ENCODE results near the gene NSUN4. TPM values are rescaled to one million over a fixed set of nuclear protein-coding genes. Genes with fewer than 3 reads are reported as not detected.

NSUN4 gene
- total RNA-seq, 1 donor from 2014 or later = 16.9 TPM

GRCh38 chr1:46298387-46298786 is 42.2 kb upstream of the NSUN4 start:
- DNase-seq (ENCODE audit: low read depth) (no peak), FAIRE-seq (no peak)
- no peaks in the 10 kb centered on the region for H3K27me3 ChIP-seq (ENCODE audit: insufficient read depth, low read length)
- H3K36me3 Mint-ChIP-seq (ENCODE audit: low read depth, unreplicated experiment) = peaks cover 26% of the 10 kb centered on the region
- H4K20me1 ChIP-seq (ENCODE audit: insufficient read depth, low read length) = peaks cover 40% of the 10 kb centered on the region
- no peak overlapping the region for H3K27ac Mint-ChIP-seq (ENCODE audit: unreplicated experiment)
- no peaks in the 10 kb centered on the region for H3K9me3 ChIP-seq (ENCODE audit: insufficient read depth, low read depth, low read length)
- no peak overlapping the region for H3K4me2 ChIP-seq (ENCODE audit: low read length)
- H3K4me1 ChIP-seq (ENCODE audit: insufficient read depth, low read length) = peaks cover 13% of the 10 kb centered on the region
- no peaks in the 10 kb centered on the region for H3K27me3 Mint-ChIP-seq (ENCODE audit: low read depth, unreplicated experiment)
- no peaks in the 10 kb centered on the region for H3K9me3 Mint-ChIP-seq (ENCODE audit: unreplicated experiment)
- TF ChIP-seq CTCF (IDR thresholded peaks at IDR 0.05; ENCODE audit: insufficient read depth, low read depth, low read length) (no peak), EZH2 (IDR thresholded peaks at IDR 0.05; ENCODE audit: insufficient read depth, low read length) (no peak)
- H3K4me1 Mint-ChIP-seq (ENCODE audit: low read depth, unreplicated experiment) = peaks cover 24% of the 10 kb centered on the region
- no peak overlapping the region for H3K4me3 Mint-ChIP-seq (ENCODE audit: unreplicated experiment)
- H3K4me3 ChIP-seq (ENCODE audit: insufficient read depth, low read depth, low read length) = no peak overlapping the region
- H3K36me3 ChIP-seq (ENCODE audit: insufficient read depth, low read length) = peaks cover 31% of the 10 kb centered on the region
- no peak overlapping the region for H3K9ac ChIP-seq (ENCODE audit: low read length)
- peaks cover 68% of the 10 kb centered on the region for H3K79me2 ChIP-seq (ENCODE audit: insufficient read depth, low read length)
- H3K27ac ChIP-seq (ENCODE audit: low read depth, low read length) = no peak overlapping the region
- H2AFZ ChIP-seq (ENCODE audit: low read depth, low read length) = no peak overlapping the region

GRCh38 chr1:46300673-46301405 is 39.8 kb upstream of the NSUN4 start:
- H2AFZ ChIP-seq (ENCODE audit: low read depth, low read length) = no peak overlapping the region

More at GRCh38 chr1:46300673-46301405, 39.8 kb upstream of the NSUN4 start:
- peak overlapping the region; percentile 96 for H3K27ac ChIP-seq (ENCODE audit: low read depth, low read length)
- peaks cover 23% of the 10 kb centered on the region for H3K4me1 ChIP-seq (ENCODE audit: insufficient read depth, low read length)
- H3K36me3 ChIP-seq (ENCODE audit: insufficient read depth, low read length) = peaks cover 20% of the 10 kb centered on the region
- peaks cover 45% of the 10 kb centered on the region for H4K20me1 ChIP-seq (ENCODE audit: insufficient read depth, low read length)
- peak overlapping the region; percentile 98 for H3K4me3 ChIP-seq (ENCODE audit: insufficient read depth, low read depth, low read length)
- no peaks in the 10 kb centered on the region for H3K9me3 ChIP-seq (ENCODE audit: insufficient read depth, low read depth, low read length)
- peak; percentile 41 for DNase-seq (ENCODE audit: low read depth)
- H3K27me3 ChIP-seq (ENCODE audit: insufficient read depth, low read length) = no peaks in the 10 kb centered on the region
- H3K27me3 Mint-ChIP-seq (ENCODE audit: low read depth, unreplicated experiment) = no peaks in the 10 kb centered on the region
- no peak for FAIRE-seq
- H3K4me2 ChIP-seq (ENCODE audit: low read length) = peak overlapping the region; percentile 99
- peaks cover 29% of the 10 kb centered on the region for H3K4me1 Mint-ChIP-seq (ENCODE audit: low read depth, unreplicated experiment)
- H3K27ac Mint-ChIP-seq (ENCODE audit: unreplicated experiment) = peak overlapping the region; percentile 87
- no peaks in the 10 kb centered on the region for H3K9me3 Mint-ChIP-seq (ENCODE audit: unreplicated experiment)
- H3K9ac ChIP-seq (ENCODE audit: low read length) = peak overlapping the region; percentile 98
- peaks cover 92% of the 10 kb centered on the region for H3K79me2 ChIP-seq (ENCODE audit: insufficient read depth, low read length)
- no peak for TF ChIP-seq EZH2 (IDR thresholded peaks at IDR 0.05; ENCODE audit: insufficient read depth, low read length)
- TF ChIP-seq CTCF (IDR thresholded peaks at IDR 0.05; ENCODE audit: insufficient read depth, low read depth, low read length) = no peak
- H3K36me3 Mint-ChIP-seq (ENCODE audit: low read depth, unreplicated experiment) = peaks cover 17% of the 10 kb centered on the region
- H3K4me3 Mint-ChIP-seq (ENCODE audit: unreplicated experiment) = peak overlapping the region; percentile 99
